Kidney epithelial cell (primary cell): Measurements from ENCODE around the gene TACC2. TPM values are rescaled to one million over a fixed set of nuclear protein-coding genes. Genes with fewer than 3 reads are reported as not detected.

ENCODE experiments used
- DNase-seq: peaks from one replicate; pipeline ENCODE4 v3.0.0-alpha.2; 2010; ENCODE audit warnings: low read depth
- H3K27me3 ChIP-seq: 2 replicates; pipeline ENCODE4 v1.6.0; 2011; ENCODE audit warnings: low read length; ENCODE audit not compliant: control insufficient read depth, insufficient read depth
- H3K36me3 ChIP-seq: 2 replicates; pipeline ENCODE4 v1.5.1; 2011; ENCODE audit warnings: low read length; ENCODE audit not compliant: control insufficient read depth, insufficient read depth
- H3K4me3 ChIP-seq: 2 replicates; pipeline ENCODE4 v1.5.1; 2011; ENCODE audit warnings: low read depth, mild to moderate bottlenecking, control low read depth, low read length
- CTCF ChIP-seq: IDR thresholded peaks from 2 replicates; pipeline ENCODE4 v1.5.1; 2011; ENCODE audit warnings: mild to moderate bottlenecking, moderate library complexity, low read length, control low read depth, inconsistent platforms; ENCODE audit not compliant: insufficient read depth, poor library complexity, severe bottlenecking
- total RNA-seq: library from RNA; depleted of rRNA; stranded (reverse); fragments of >200 nt; gene quantifications from 2 replicates; pipeline ENCODE4 v1.2.3, GENCODE V29; 2015

Gene TACC2
- total RNA-seq, 1 donor from 2014 or later: 26.9 TPM

GRCh38 chr10:122298206-122298597, 309.2 kb downstream of the TACC2 start:
- Histone ChIP-seq H3K36me3 (no peaks in the 10 kb centered on the region), H3K27me3 (no peaks in the 10 kb centered on the region), H3K4me3 (no peak overlapping the region)
- no peak for DNase-seq
- no peak for TF ChIP-seq CTCF

- DNase-seq: peak; percentile 21
- TF ChIP-seq CTCF: peak; percentile 90
- no peaks in the 10 kb centered on the region for H3K36me3 ChIP-seq
- H3K27me3 ChIP-seq: no peaks in the 10 kb centered on the region
- no peak overlapping the region for H3K4me3 ChIP-seq
Observed at GRCh38 chr10:122298598-122299301, 309.8 kb downstream of the TACC2 start.

- Histone ChIP-seq H3K27me3 (no peaks in the 10 kb centered on the region), H3K4me3 (no peak overlapping the region), H3K36me3 (no peaks in the 10 kb centered on the region)
- DNase-seq: no peak
- no peak for TF ChIP-seq CTCF
Observed at GRCh38 chr10:122299423-122300075, 310.6 kb downstream of the TACC2 start.

GRCh38 chr10:122301055-122301810, 312.3 kb downstream of the TACC2 start:
- Histone ChIP-seq H3K27me3 (no peaks in the 10 kb centered on the region), H3K4me3 (no peak overlapping the region), H3K36me3 (no peaks in the 10 kb centered on the region)
- TF ChIP-seq CTCF: no peak
- peak; percentile 69 for DNase-seq

DNA sequence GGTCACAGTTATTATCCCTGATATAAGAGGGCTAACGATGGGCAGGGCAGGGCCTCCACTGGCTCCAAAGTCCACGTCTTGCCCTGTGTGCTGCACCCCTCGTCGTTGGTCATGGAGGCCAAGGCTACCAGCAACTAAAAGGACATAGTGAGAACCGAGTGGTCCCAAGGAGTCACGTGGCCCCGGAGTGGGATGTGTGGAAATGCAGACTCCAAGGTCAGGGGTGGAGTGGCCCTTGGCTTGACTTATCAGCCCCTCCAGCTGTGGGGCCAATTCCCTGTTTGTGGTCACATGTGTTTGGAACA, 312.8 kb downstream of the TACC2 start:
- Histone ChIP-seq H3K27me3 (no peaks in the 10 kb centered on the region), H3K36me3 (no peaks in the 10 kb centered on the region), H3K4me3 (no peak overlapping the region)
- TF ChIP-seq CTCF: no peak
- DNase-seq: no peak

- no peaks in the 10 kb centered on the region for H3K27me3 ChIP-seq
- TF ChIP-seq CTCF: no peak
- no peak overlapping the region for H3K4me3 ChIP-seq
- DNase-seq: no peak
- H3K36me3 ChIP-seq: no peaks in the 10 kb centered on the region
Observed at GRCh38 chr10:122302315-122302714, 313.4 kb downstream of the TACC2 start.
